A172 (cell line): ENCODE data around the gene ZNF275. TPM values are rescaled to one million over a fixed set of nuclear protein-coding genes. Genes with fewer than 3 reads are reported as not detected.
"Not testable (repeated sequence)": the region's sequence is repeated elsewhere in the genome, so short reads cannot be mapped to it uniquely, and the experiment has no call there.

Experiments
- DNase-seq: peaks from one replicate; pipeline ENCODE4 v3.0.0-alpha.2; 2015; ENCODE audit warnings: low spot score
- total RNA-seq: library from RNA; depleted of rRNA; stranded (reverse); fragments of >200 nt; shearing (Covaris generic); gene quantifications from 2 replicates; pipeline ENCODE4 v1.2.3, GENCODE V29; 2014

The ZNF275 gene
- total RNA-seq, 1 experiment from 2014 or later: 7.0 TPM

DNA sequence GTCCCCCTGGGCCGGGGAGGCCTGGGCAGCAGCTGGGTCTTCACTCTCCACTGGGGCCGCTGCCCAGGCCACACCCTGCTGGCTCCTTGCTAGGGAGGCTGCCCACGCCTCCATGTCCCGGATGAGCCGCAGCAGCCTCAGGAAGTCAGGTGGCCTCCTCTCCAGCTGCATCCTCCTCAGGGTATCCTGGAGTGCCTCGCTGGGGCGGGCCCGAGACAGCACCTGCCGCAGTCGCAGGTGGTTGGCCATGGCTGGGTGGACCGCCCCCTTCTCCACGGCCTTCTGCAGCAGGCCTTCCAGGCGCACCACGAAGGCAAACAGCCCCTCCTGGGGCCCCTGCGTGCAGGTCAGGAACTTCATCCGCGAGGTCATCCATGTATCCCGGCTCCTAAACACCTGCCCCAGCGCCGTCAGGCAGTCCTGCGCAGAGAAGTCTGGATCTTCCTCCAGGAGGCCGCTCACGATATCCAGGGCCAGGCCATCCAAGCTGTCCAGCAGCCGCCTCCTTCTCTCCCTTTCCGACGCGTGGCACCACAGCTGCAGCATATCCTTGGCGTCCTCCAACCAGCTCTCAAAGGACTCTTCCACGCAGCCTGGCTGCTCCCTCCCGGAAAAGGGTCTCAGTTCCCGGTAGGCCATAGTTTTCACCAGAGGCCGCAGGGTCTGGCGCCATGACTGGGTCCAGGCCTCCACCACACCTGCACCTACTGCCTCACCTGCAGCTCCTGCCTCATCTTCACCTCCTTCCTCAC, 14.5 kb upstream of the ZNF275 start:
- DNase-seq: no peak

DNA sequence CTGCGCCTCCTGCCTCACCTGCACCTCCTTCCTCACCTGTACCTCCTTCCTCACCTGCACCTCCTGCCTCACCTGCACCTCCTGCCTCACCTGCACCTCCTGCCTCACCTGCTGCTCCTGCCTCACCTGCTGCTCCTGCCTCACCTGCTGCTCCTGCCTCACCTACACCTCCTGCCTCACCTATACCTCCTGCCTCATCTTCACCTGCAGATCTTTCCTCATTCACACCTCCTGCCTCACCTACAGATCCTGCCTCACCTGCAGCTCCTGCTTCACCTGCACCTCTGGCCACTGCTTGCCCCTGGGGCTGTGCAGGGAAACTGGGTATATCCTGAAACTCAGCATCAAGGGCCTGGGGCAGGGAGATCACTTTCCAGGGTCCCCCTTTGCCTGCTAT, 13.9 kb upstream of the ZNF275 start:
- DNase-seq: not testable (repeated sequence)

DNA sequence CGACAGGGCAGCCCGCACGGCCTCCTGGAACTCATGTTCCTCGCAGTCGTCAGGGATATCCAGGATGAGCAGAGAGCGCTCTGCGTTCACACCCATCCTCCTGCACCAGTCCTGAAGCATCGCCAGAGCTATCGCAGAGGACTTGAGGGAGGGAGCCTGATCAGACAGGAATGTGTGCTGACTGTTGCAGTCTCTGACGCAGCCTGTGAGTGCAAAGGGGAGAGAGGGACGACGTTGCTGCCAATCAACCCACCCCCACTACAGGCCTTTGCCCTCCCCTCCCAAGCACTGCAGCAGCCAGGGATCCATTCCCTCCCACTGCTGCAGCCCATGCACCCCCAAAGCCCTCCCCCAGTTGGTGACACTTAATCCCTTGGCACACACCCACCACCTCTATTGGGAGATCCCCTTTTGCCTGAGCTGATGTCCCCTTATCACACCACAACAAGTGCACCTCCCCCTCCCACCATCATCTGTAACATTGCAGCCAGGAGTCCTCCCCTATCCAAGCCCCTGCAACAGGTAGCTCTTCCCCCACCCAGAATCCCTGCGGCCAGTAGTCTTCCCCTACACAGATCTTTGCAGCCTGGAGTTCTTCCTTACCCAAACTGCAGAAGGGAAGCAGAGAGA, 13.3 kb upstream of the ZNF275 start:
- DNase-seq: no peak

DNA sequence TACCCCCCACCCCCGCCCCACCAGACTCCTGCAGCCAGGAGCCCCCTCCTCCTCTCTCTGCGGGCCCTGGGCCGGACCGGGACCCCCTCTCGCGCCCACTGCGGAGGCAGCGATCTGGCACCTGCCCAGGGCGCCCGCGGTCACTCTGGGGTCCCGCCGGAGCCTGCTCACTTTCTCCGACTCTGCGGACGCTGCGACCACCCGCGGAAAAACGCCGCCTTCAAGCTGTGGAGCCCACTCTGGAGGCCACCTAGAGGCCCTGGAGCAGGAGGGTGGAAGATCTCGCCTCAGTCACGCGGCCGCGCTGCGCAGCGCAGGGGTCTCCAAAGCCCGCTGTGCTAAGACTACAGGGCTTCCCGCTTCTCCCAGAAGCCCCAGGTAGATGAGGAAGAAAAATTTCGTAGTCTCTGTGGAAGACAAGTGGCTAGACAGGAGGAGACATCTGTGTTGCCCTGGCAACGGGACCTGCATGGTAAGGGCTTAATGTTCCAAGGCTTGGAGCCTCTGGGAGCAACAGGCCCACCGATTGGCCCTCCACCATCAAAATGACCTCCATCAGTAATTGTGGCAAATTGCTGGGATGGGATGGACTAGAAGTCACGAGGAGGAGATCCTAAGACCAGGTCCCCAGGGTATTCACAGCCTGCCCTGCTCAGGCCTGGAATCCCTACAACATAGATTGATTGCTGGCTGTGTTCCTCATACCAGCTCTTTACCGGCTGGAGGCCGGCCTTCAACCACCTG, 12.4 kb upstream of the ZNF275 start, which contains the start of gene PNMA6F:
PNMA6F (minus strand) TSS at position 387 of the 744 bp plus-strand sequence. CDS start 1,093 bp downstream, outside the sequence.
- no peak for DNase-seq

DNA sequence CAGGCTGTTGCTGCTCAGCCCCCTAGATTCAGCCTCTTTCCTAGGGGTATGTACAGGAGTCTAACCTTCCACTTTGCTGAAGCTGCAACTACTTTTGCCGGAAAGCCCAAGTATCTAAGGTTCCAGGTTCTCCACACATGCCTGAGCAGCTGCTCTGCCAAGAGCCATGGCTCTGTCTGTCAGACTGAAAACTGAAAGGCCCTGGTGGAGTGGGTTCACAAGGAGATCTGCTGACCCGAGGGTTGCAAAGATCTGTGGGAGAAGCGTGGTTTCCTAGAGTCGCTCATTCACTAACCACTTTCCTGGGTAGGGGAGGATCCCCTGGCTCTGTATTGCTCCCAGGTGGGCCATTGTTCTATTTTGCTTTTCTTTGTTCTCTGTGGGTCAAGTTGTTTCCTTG, 6.4 kb upstream of the ZNF275 start:
- no peak for DNase-seq

DNA sequence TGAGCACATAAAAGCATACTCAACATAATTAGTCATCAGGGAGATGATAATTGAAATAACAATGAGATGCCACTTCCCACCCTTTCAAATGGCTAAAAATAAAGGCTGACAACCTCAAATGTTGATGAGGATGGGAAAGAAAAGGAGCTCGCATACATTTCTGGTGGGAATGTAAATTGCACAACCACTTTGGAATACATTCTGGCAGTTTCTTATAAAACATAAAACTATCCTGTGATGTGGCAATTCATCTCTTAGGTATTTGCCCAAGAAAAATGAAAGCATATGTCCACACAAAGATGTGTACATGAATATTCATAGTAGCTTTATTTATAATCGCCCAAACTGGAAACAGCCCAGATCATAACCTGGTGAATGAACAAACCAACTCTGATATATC, 687 bp upstream of the ZNF275 start:
- DNase-seq: peak; percentile 3

DNA sequence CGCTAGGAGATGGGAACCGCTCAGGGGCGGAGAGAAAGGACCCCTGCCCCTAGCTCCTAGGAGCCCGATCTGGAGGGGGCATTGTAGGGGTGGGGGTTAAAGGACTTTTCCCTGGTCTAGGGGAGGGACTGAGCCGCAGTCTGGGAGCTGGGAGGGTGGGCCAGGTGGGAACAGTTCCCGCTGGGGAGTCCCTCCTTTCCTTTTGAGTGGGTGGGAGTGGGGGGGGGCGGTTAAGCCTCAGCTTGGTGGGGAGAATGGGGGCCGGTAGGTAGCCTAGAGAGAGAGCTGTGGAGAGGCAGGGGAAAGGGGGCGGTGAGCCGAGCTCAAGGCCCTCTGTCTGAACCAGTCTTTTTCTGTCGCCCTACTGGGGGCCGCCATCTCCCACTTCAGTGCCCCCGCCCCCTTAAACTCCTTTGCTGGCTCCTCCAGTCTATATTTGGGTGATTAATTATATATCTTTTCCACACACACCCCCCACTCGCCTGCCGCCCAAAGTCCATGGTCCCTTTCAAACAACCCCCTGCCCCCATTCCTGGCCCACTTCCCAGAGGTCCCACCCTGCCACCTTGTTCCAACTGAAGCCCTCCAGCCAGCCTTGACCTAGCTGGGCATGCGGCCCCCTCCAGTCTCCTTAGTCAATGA, 822 bp downstream of the ZNF275 start:
- no peak for DNase-seq

DNA sequence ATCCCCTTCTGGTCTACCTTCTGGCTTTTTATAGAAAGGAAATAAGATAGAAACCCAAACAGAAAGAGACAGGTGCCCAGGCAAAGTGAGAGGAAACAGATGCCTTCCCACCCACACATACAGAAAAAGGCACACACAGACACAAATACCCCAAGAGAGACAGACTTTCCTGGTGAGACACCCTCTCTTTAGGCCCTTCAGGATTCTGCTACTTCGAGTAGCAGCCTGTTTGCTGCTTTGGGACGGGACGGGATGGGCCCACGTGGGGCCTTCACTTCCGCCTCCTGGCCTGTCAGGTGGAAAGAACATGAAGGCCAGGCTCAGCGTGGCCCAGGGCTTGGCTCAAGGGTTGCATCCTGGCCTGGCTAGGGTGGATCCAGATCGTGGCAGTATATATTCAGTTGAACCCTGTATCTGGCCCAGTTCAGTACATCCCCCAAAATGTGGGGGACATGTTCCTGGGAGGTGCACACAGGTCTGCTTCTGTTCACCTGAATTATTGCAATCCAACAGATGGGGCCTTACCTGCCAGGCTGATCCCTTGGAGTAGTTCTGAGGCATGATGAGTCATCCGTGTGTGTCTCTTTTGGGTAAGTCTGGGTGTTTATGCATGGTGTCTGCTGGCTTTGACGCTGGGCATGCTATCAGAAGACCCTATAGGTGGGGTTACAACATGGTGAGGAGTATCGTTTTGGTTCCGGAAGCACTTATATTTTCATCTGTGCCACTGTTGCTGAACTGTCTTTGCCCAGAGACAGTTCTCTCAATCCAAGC, 2.4 kb downstream of the ZNF275 start:
- no peak for DNase-seq

DNA sequence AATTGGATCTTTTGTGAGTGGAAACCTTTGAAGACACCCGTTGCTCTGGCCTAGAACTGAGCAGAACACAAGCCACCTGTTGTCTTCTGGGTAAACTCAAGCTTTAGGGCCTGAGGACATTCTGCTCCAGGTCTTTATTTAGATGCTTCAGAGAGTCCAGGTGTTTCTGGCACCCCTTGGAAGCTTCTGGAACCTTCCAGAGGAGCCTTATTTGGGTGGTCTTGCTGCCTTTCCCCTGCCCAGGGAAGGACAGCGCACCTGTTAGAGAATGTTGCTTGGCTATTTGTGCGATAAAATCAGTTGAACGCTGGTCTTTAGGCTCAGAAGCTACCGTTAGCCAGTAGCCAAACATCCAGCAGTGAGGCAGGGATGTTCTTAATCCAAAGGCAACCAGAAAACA, 3.0 kb downstream of the ZNF275 start:
- no peak for DNase-seq

DNA sequence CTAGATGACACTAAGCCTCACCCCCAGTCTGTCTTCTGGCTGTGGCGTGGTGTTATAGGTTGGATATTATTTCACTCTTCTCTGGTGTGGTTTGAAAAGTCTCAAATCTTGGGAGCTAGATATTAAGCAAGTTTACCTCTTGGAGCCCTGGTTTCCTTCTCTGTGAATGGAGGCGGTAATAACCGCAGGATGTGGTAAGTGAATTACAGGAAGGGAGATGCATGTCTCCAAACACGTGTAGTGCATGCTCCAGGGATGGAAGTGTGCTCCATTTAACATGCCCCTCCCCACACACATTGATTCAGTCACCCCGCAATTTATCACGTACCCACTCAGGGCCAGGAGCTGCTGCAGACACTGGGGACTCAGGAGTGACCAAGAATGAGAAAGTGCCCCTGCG, 4.9 kb downstream of the ZNF275 start:
- DNase-seq: no peak

DNA sequence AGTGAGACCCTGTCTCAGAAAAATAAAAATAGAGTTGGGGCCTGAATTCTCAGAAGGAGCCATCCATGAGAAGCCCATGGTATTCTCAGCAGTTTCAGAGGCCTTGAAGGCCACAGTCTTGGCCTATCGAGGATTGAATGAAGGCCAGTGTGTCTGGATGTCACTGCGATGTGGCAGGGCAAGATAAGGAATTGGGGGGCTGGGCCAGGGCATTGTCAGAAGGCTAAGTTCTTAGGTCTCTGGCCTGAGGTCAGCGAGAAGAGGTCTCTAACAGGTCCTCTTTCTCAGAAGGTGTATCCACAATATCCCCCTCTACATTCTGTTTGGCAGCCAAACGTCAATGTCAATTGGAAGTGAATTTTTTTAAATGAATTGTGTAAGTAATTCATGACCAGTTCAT, 5.7 kb downstream of the ZNF275 start:
- no peak for DNase-seq

DNA sequence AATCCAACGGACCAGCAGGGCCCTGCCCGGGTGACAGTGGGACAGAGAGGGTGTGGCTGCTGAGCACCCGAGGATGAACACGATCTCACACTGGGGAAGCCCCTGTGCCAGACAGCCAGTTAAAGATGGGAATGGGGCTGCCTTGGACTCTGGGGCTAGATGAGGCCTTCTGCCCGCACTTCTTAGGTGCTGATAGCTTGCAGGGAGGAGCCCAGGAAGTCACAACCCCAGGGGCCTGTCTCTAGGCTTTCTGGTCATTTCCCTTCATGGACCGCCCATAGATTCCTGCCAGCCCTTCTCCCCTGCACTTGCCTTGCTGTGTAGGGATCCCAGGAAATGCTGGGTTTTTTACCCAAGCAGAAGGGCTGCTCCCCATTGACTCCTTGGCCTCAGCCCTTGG, 6.2 kb downstream of the ZNF275 start:
- no peak for DNase-seq

DNA sequence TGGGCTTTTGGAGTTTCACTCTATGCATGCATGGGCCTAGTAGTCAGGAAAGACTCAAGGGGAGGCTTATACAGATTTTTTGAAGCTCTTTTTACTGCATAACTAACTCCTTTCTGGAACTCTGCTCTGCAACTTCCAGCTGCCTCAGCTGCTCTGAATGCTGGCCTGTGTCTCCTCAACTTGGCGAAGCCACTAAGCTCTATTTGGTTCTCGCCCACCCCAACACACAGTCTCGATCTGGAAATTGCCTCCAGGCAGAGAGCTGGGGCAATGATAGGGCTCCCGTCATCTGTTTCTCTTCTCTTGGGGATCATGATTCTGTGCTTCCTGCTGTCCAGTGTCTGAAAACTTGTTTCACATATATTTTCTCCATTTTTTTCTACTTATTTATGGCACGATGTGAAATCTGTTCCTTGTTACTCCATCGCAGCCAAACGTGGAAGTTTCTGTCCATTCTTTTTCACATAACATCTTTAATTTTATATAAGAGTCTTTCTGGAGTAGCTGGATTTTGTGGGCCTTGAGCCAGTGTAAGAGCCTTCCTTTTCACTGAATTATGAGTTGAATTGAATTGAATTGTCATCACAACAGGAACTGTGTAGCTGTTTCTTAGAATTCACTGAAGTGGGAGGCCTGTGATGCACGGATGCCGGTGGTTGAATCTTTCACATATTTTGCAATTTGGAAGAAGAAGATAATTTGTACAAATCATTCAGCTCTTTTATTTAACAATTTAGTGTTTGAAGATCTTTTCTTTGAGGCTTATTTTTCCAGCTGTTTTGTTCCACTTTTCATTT, 9.0 kb downstream of the ZNF275 start:
- no peak for DNase-seq

DNA sequence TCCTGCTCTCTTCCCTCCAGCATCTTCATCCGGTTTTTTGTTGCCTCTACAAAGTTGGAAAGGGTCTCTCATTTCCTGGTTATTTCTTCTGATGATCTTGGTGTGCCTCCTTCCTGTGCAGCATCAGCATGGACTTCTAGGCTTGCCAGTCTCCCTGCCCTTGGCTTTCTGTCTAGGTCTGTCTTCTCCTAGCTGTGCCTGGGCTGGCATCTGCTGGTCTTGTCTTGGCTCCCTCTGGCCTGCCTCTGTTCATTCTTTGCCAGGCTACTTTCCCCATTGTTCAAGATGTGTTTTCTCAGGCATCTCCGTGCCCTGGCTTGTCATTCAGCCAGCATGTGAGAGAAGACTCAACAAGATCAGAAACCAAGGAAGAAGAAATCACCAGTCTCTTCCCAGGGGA, 9.7 kb downstream of the ZNF275 start:
- DNase-seq: no peak

DNA sequence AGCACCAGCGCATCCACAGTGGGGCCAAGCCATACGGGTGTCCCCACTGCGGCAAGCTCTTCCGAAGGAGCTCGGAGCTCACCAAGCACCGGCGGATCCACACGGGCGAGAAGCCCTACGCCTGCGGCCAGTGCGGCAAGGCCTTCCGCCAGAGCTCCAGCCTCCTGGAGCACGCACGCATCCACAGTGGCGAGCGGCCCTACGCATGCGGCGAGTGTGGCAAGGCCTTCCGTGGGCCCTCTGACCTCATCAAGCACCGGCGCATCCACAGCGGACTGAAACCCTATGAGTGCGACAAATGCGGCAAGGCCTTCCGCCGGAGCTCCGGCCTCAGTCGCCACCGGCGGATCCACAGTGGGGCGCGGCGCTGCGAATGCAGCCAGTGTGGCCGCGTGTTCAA, 13.6 kb downstream of the ZNF275 start:
- no peak for DNase-seq

DNA sequence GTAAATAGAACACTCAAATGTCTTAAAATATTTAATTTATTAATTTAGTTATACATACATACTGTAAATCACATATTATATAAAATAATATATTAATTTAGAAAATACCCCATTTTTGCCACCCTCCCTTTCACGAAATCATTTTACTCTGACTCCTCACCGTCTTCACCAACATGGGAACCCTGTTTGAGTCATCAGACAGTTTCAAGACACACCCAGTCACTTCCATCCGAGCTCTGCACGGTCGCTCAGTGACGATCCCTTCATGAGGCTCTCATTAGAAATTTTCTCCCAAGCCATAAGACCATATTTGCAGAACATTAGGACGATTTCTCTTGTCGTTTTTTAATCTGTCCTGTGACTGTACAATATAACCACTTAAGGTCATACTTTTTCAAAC, 14.5 kb downstream of the ZNF275 start:
- no peak for DNase-seq

DNA sequence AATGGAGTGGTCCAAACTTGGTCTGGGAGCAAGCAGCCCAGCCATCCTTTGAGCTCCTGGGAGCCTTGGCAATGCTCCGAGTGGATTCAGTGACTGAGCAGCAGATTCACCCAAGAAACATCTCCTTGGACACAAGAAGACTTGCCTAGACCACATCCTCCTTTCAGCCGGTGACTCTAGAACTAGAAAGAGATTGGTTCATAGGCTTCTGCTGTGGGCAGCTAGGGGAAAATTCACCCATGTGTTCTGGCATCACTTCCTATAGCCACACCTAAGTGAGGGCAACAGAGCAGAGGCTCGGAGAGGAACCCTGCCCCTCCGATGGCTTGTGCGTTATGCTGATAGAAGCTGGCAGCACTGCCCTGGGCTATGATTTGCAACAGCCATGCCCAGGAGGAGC, 16.0 kb downstream of the ZNF275 start:
- DNase-seq: no peak

DNA sequence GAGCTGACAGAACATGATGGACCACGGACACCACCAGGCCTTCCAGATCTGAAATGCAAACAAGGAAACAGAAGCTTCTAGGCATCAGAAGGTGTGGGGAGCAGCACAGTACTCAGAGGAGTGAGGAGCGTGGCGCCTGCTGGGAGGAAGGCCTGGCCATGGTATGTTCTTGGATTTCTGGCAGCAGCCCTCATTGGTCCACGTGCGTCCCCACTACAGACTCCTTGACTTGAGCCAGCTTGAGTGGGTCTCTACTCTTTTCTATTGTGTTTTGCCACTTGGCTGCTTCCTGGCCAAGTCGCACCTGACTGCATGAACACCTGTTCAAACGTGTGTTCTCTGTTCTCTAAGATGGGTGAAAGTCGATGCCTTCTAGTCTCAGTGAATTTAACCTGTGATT, 18.0 kb downstream of the ZNF275 start:
- no peak for DNase-seq

DNA sequence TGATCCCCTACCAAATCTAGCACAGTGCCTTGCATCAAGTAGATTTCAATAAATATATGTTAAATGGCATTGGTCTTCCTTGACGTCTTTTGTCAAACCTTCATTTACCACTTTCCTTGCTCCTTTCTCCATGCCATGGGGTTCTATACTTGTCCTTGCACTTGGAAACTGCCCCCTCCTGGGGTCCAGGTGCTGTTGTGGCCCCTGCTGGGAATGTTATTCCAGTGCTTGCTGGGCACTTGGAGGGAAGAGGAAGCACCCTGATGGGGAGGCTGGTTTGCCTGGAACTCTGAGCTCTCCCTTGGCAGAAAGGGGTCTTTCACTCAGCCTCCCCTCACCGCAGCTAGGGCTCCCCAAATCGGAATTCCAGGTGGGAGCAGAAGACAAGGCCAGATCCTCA, 18.9 kb downstream of the ZNF275 start:
- no peak for DNase-seq

DNA sequence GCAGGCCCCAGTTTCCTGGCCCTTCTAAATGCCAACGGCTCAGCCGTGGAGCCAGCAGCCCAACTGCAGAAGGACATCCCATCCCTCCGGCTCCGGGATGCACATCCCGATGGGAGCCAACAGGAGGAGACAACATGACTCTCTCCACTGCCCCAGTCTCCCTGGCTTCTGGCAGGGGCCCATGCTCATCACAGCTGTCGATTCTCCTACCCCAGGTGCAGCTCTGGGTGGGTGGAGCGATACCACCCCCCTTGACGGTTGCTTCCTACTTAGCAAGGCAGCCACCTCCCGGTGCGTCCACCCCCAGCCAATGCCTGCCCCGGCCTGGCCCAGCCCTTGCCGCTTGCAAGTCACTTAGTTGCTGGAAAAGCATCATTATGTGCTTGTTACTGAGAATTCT, 19.5 kb downstream of the ZNF275 start:
- no peak for DNase-seq

DNA sequence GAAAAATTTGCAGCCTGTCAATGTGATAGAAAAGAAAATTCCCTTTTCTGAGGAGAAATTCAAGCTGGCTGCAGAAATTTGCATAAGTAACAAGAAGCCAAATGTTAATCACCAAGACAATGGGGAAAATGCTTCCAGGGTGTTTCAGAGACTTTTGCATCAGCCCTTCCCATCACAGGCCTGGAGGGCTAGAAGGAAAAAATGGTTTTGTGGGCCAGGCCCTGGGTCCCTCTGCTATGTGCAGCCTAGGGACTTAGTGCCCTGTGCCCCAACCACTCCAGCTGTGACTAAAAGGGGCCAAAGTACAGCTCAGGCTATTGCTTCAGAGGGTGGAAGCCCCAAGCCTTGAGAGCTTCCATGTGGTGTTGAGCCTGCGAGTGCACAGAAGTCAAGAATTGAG, 23.9 kb downstream of the ZNF275 start:
- DNase-seq: no peak
